ENCODE results near the gene PTAFR. TPM values are rescaled to one million over a fixed set of nuclear protein-coding genes. Genes with fewer than 3 reads are reported as not detected.
A peak's percentile ranks its signal among the peaks of the same experiment; 100 is the strongest.

The PTAFR gene
- total and polyA plus RNA-seq, 2 donors (not counting 1 experiment from before 2014, with no cell fraction given), result 5.9 to 6.2 TPM

GRCh38 chr1:28199328-28200233 lies 23.1 kb upstream of the PTAFR start:
- Histone ChIP-seq H3K4me2 (replicated peaks; ENCODE audit: low read depth, low read length, poor library complexity, severe bottlenecking) (peak overlapping the region; percentile 15), H3K27me3 (replicated peaks in 1 of 4; ENCODE audit: control extremely low read depth in 1 of 4, control insufficient read depth in 3 of 4, insufficient read depth in 4 of 4, low read length in 3 of 4) (no peaks in the 10 kb centered on the region), H3K36me3 (replicated peaks in 1 of 2; ENCODE audit: control extremely low read depth in 1 of 2, control insufficient read depth in 1 of 2, extremely low read depth in 1 of 2, insufficient read depth in 2 of 2, low read length in 1 of 2) (peaks cover 3 to 59% of the 10 kb centered on the region in 2 experiments), H2AFZ (ENCODE audit: insufficient read depth, low read depth, low read length, poor library complexity, severe bottlenecking) (no peak overlapping the region), H3K79me2 (ENCODE audit: control insufficient read depth, insufficient read depth, low read length) (no peaks in the 10 kb centered on the region), H3K4me1 (ENCODE audit: control insufficient read depth in 2 of 2, insufficient read depth in 2 of 2, low read length in 2 of 2) (peaks cover 13 to 18% of the 10 kb centered on the region in 2 donors), H4K20me1 (ENCODE audit: control insufficient read depth, insufficient read depth, low read length, poor library complexity, severe bottlenecking) (no peaks in the 10 kb centered on the region), H3K4me3 (ENCODE audit: control extremely low read depth in 1 of 5, extremely low read depth in 1 of 5, insufficient read depth in 1 of 5, low read depth in 2 of 5, low read length in 4 of 5) (no peak overlapping the region), H3K9me3 (ENCODE audit: control extremely low read depth in 1 of 3, control insufficient read depth in 2 of 3, insufficient read depth in 1 of 3, low read length in 2 of 3) (peaks cover 0 to 6% (median 0%) of the 10 kb centered on the region in 3 donors), H3K27ac (ENCODE audit: low read length in 2 of 2) (peak overlapping the region; percentile 7 to 34), H3K9ac (ENCODE audit: low read length) (no peak overlapping the region)
- no peak for TF ChIP-seq EZH2 (IDR thresholded peaks at IDR 0.05; ENCODE audit: borderline replicate concordance, insufficient read depth, low read depth, low read length, poor library complexity, severe bottlenecking)
- no peak for TF ChIP-seq CTCF (IDR thresholded peaks at IDR 0.05)
- Mint-ChIP-seq H3K9me3 (ENCODE audit: insufficient read depth) (no peaks in the 10 kb centered on the region), H3K4me1 (peaks cover 25% of the 10 kb centered on the region), H3K27me3 (no peaks in the 10 kb centered on the region), H3K4me3 (no peak overlapping the region), H3K27ac (peak overlapping the region; percentile 80)
- ChIA-PET CTCF (interaction anchor here (1.3 kb wide), 1 partner anchor 109 kb away, joined by 5 read pairs; no protein-coding TSS in a partner anchor), POLR2A (interaction anchor here (0.5 to 0.6 kb wide), 2 partner anchors 17 to 29 kb away, joined by 3 read pairs; no protein-coding TSS in a partner anchor)
- ATAC-seq (ENCODE audit: low read depth) (peak; percentile 36), DNase-seq (no peak)
- WGBS (ENCODE audit: insufficient coverage), result 45% methylated on average over 5 of the region's 8 CpGs
- intact Hi-C loops (cut with micrococcal nuclease), result no loop called here

Measured in B cell (primary cell).